ENCODE measurements around the gene FAM118B.

DNA sequence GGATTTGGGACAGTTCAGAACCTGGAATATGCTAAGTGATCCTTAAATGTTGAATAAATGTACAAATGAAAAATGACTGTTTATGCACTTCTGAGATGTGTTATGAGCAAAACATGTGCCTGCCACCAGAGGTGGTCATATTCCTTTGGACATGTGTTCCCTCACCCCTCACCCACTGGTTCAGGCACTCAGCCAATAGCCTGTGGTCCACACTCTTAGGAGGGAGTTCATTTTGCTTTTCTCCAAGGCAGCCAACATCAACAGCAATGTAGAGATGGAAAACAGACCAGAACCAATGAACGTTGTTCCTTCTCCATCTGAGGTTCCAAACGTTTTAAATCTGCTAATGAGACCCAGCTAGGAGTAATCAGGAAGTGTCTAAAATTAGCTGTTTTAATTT, 44.1 kb upstream of the FAM118B start:
- TF ChIP-seq, protein P1, sequence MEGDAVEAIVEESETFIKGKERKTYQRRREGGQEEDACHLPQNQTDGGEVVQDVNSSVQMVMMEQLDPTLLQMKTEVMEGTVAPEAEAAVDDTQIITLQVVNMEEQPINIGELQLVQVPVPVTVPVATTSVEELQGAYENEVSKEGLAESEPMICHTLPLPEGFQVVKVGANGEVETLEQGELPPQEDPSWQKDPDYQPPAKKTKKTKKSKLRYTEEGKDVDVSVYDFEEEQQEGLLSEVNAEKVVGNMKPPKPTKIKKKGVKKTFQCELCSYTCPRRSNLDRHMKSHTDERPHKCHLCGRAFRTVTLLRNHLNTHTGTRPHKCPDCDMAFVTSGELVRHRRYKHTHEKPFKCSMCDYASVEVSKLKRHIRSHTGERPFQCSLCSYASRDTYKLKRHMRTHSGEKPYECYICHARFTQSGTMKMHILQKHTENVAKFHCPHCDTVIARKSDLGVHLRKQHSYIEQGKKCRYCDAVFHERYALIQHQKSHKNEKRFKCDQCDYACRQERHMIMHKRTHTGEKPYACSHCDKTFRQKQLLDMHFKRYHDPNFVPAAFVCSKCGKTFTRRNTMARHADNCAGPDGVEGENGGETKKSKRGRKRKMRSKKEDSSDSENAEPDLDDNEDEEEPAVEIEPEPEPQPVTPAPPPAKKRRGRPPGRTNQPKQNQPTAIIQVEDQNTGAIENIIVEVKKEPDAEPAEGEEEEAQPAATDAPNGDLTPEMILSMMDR (conservative IDR thresholded peaks at IDR 0.05 in 1 of 2, IDR thresholded peaks at IDR 0.05 in 1 of 2; ENCODE audit: low read depth in 1 of 2, low read length in 2 of 2) = peak in 1 of 2 donors; percentile 1
- TF ChIP-seq EZH2 (IDR thresholded peaks at IDR 0.05; ENCODE audit: low read length, missing control alignments) = no peak
